CD4-positive, alpha-beta T cell treated with Interferon gamma for 1 hour (primary cell): ENCODE measurements around the gene SUSD2.
"Not testable (repeated sequence)": the region's sequence is repeated elsewhere in the genome, so short reads cannot be mapped to it uniquely, and the experiment has no call there.

ENCODE experiments used
- DNase-seq: peaks from one replicate; pipeline ENCODE4 v3.0.0-alpha.2; 2020

The SUSD2 gene, protein sequence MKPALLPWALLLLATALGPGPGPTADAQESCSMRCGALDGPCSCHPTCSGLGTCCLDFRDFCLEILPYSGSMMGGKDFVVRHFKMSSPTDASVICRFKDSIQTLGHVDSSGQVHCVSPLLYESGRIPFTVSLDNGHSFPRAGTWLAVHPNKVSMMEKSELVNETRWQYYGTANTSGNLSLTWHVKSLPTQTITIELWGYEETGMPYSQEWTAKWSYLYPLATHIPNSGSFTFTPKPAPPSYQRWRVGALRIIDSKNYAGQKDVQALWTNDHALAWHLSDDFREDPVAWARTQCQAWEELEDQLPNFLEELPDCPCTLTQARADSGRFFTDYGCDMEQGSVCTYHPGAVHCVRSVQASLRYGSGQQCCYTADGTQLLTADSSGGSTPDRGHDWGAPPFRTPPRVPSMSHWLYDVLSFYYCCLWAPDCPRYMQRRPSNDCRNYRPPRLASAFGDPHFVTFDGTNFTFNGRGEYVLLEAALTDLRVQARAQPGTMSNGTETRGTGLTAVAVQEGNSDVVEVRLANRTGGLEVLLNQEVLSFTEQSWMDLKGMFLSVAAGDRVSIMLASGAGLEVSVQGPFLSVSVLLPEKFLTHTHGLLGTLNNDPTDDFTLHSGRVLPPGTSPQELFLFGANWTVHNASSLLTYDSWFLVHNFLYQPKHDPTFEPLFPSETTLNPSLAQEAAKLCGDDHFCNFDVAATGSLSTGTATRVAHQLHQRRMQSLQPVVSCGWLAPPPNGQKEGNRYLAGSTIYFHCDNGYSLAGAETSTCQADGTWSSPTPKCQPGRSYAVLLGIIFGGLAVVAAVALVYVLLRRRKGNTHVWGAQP

GRCh38 chr22:24181088-24181995 lies at the start of gene SUSD2:
SUSD2 (plus strand) TSS chr22:24181487; CDS start chr22:24181520, 33 bp downstream.
- no peak for DNase-seq

GRCh38 chr22:24133187-24133965 lies 47.9 kb upstream of the SUSD2 start:
- DNase-seq: peak; percentile 54

DNA sequence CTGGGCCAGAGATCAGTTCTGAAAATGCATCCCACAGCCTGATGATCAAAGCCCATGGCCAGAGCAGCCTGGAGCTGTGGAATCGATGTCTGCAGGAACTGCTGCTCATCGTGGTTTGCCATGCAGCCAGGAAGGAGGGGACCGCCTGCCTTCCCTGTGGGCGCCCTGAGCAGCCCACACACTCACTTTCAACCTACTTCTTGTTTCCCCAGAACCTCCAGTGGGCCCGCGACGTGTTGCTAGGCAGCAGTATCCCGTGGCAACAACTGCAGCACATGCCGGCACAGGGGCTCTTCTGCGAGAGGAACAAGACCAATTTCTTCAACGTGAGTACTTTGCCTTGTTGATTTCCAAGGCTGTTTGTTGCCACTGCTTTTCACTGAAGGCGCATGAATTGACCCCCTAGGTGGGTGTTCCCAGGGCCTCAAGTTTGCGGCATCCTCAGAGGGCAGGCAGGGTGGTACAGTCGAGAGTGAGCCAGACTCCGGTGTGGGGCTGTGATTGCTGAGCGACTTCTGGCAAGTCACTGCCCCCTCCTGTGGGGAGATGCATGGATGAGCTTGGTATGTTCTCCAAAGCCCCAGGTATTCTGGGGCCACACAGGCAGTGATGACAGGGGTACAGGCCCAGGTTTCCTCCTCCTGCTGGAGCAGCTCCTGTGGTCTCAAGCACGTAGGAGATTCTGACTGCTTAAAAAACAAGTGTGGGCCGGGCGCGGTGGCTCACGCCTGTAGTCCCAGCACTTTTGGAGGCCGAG lies 47.0 kb upstream of the SUSD2 start:
- DNase-seq: peak; percentile 84

- not testable (repeated sequence) for DNase-seq
Measured at GRCh38 chr22:24136533-24136932, 44.8 kb upstream of the SUSD2 start.

GRCh38 chr22:24137595-24137994 lies 43.7 kb upstream of the SUSD2 start:
- DNase-seq: no peak

GRCh38 chr22:24138649-24139420 lies 42.5 kb upstream of the SUSD2 start:
- no peak for DNase-seq

GRCh38 chr22:24140357-24140756 lies 40.9 kb upstream of the SUSD2 start:
- peak; percentile 36 for DNase-seq

DNA sequence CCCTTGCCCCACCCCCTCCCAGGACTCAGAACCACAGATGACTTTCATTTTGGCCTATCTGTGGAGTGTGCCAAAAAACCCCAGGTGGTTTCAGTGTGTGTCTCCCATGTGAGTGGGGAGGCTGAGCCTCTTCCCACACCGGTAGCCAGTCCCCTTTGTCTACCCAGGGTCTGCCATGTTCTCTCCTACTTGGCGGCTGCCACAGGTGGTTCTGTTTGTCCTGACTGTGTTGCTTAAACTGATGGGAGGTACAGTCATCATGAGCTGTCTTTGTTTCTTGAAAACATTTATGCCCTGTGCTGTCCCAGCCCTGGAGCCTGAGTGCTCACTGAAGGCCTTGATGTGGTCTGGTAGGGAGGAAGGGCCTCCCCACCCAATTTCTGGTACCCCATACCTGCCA lies 39.7 kb upstream of the SUSD2 start:
- no peak for DNase-seq

DNA sequence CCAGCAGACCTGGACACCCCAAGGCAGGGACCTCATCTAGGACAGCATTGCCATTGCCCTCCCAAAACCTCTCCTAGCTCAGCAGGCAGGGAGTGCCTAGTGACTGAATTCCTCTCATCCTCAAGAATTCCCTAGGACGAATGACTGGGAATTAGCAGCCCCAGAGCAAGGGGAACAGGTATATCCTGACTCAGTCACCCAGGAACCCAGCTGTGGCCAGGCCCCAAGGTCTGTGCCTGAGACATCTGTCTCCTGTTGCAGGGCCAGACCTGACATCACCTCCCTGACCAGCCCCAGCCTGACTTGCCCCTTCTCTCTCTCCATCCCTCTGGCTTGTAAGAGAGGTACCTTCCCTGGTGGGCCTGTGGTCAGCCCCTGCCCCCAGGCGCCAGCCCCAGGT lies 39.0 kb upstream of the SUSD2 start:
- no peak for DNase-seq

DNA sequence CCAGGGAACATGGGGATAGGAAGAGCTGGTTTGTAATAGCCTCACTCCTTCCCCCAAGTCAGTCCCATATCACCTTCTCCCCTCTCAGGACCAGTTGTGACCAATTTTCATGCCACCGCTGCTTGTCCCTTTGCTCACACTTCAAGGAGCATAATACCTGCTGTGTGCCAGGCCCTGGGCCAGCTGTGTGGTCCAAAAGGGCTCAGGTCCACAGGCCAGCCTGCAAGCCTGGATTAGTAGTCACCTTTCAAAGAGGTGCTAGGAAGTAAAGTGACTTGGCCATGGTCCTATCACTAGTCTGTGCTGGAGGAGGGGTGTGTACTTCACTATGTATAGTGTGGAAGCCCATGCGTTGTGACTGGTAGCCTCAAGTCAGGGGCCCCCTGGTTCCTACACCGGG lies 38.5 kb upstream of the SUSD2 start:
- DNase-seq: no peak

DNA sequence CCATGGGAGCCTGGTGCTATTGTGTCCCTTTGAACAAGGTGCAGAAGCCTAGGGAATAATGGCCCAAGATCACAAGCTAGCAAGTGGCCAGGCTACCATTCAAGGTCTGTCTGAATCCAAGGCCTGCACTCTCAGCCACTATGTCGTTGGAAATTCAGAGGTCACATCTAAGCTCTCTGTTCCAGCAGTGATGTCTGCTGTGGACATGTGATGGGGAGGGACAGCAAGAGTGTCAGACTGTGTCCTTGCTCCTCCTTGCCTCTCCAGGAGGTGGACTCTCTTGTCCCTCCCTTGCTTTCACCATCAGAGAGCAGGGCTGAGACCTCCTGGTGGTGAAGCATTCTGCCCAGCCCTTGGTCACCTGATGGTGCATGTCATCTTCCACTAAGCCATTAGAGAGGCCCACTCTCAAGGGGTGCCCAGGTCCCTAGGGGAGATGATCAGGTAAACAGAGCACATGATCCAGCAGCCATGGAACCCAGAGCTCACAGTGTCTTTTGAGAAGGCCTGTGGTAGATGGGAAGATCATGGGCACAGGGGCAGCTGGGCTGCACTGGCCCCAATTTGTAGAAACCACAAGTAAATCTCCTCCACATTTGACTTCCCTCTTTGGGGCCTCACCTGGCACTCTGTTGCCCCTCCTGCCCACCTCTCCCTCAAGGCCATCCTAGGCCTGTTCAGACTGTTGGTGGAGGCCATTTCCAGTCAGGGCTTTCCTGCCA lies 37.1 kb upstream of the SUSD2 start:
- no peak for DNase-seq

- DNase-seq: no peak
Measured at GRCh38 chr22:24144778-24145085, 36.6 kb upstream of the SUSD2 start.

DNA sequence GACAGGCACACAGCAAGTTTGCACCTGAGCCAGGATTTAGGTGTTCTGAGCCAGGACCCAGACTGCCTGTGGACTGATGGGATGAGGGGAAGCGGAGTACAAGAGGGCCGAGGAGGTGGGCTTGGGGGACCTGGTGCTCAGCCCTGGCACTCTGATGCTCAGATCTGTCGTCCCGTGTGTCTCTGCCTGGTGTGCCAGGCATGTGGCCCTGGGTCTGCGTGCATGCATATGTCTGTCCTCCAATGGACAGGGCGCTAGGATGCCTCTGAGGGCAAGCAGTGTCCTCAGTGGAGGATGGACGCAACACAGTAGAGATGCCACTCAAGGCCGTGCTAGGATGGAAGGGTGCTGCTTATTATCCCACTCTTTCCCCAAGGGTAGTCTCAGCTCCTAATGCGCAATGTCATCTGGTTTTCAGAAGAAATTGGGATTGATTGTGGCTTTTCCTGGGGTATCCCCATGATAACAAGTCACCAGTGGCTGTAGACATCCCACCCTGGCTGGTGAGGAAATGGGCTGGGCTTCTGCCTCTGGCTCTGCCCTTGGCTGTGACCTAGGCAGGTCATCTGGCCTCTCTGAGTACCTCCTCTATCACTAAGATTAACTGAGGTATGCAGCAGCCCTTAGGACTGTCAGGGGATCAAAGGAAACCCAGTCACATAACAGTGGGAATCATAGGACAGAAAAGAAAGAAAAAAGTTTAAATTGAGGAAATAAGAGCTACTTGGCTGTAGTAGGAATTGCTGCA lies 35.7 kb upstream of the SUSD2 start:
- DNase-seq: no peak

- peak; percentile 31 for DNase-seq
Measured at GRCh38 chr22:24146194-24146616, 35.1 kb upstream of the SUSD2 start.

DNA sequence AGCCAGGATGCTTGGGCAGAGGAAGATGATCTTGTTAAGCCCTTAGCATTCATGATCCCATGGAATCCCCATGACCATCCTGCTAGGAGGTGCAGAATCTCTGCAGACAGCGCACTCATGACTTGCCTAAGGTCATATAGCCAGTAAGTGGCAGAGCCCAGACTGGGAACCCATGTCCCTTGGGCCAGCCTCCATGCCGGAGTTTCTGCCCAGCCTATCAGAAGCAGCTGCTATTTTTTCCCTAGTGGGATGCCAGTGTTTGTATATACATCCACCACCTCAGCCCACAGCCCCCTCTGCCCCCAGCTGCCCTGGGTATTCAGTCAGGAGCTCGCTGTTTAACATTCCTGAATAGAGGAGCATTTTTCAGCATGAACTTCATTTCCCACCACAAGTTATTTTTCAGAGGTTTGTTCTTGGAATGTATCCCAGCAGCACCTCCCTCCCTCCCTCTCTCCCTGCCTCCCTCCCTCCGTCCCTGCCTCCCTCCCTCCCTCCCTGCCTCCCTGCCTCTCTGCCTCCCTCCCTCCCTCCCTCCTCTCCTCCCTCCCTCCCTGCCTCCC lies 34.4 kb upstream of the SUSD2 start:
- DNase-seq: no peak

- DNase-seq: no peak
Measured at GRCh38 chr22:24147666-24148065, 33.6 kb upstream of the SUSD2 start.

GRCh38 chr22:24148266-24149197 lies 32.8 kb upstream of the SUSD2 start:
- DNase-seq: no peak

DNA sequence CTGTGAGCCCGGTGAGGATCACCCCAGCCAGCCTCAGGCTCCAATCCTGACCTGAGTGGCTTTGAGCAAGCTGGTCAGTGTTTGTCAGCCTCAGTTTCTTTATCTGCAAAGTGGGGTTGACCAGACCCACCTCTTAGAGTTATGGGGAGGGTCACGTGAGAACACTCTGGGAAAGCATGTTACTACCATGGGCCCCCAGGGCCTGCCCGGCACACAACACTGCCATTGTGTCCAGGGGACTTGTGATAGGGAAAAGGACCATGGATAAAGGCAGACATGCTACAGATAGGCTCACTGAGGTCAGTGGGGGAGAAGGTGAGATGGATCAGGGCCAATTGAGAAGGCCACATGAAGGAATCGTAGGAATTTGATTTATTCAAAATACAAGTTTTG lies 32.1 kb upstream of the SUSD2 start:
- DNase-seq: no peak
